ENCODE data around the gene PFDN6.
"Not testable (repeated sequence)": the region's sequence is repeated elsewhere in the genome, so short reads cannot be mapped to it uniquely, and the experiment has no call there.

Gene PFDN6

DNA sequence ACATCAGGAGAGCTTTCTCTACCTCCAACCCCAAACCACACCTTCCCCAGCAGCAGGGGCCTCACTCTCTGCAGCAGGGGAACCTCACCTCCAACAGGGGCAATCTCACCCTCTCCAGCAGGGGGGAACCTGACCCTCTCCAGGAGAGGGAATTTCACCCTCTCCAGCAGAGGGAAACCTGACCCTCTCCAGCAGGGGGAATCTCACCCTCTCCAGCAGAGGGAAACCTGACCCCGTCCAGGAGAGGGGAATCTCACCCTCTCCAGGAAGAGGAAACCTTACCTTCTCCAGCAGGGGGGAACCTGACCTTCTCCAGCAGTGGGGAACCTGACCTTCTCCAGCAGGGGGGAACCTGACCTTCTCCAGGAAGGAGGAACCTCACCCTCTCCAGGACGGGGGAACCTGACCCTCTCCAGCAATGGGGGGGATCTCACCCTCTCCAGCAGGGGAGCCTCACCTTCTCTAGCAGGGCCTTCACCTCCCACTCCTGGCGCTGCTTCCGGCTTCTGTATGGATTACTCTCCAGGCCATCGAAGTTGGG lies 9.4 kb upstream of the PFDN6 start:
- Histone ChIP-seq H3K27ac (no peak overlapping the region), H3K36me3 (peaks cover 11 to 76% (median 46%) of the 10 kb centered on the region in 3 donors), H3K27me3 (no peaks in the 10 kb centered on the region), H3K9me3 (no peaks in the 10 kb centered on the region), H3K4me3 (no peak overlapping the region), H3K4me1 (peaks cover 6 to 36% (median 25%) of the 10 kb centered on the region in 4 donors)
- DNase-seq, result no peak
- TF ChIP-seq, protein P1, sequence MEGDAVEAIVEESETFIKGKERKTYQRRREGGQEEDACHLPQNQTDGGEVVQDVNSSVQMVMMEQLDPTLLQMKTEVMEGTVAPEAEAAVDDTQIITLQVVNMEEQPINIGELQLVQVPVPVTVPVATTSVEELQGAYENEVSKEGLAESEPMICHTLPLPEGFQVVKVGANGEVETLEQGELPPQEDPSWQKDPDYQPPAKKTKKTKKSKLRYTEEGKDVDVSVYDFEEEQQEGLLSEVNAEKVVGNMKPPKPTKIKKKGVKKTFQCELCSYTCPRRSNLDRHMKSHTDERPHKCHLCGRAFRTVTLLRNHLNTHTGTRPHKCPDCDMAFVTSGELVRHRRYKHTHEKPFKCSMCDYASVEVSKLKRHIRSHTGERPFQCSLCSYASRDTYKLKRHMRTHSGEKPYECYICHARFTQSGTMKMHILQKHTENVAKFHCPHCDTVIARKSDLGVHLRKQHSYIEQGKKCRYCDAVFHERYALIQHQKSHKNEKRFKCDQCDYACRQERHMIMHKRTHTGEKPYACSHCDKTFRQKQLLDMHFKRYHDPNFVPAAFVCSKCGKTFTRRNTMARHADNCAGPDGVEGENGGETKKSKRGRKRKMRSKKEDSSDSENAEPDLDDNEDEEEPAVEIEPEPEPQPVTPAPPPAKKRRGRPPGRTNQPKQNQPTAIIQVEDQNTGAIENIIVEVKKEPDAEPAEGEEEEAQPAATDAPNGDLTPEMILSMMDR (IDR thresholded peaks at IDR 0.05), result peak; percentile 11 to 13
- intact Hi-C loops (cut with DNase I; ENCODE audit: low total_unique reads), result no loop called here

DNA sequence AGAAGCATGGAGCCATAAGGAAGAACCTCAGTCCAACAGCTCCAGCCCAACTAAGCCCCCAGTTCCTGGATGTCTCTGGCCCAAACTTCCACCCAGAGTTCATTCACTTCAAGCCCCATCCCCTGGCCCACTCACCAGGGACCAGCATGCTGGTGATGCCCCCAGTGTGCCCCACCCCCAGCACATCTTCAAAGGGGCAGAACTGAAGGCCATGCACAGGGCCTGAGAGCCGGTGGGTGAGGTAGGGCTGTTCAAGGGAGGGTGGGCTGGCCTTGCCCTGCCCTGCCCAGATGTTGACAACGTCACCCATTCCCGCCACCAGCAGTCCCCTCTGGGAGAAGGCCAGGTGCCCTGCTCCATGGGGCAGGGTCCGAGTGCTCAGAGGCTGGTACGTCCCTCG lies 8.9 kb upstream of the PFDN6 start:
- intact Hi-C loops (cut with DNase I; ENCODE audit: low total_unique reads), result no loop called here
- no peak for DNase-seq

DNA sequence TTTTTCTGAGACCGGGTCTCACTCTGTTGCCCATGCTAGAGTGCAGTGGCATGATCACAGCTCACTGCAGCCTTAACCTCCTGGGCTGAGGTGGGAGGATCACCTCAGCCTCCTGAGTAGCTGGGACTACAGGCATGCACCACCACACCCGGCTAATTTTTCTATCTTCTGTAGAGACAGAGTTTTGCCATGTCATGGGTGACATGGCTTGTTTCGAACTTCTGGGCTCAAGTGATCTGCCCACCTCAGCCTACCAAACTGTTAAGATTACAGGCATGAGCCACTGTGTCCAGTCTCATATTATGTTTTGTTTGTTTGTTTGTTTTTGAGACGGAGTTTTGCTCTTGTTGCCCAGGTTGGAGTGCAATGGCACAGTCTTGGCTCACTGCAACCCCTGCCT lies 4.2 kb upstream of the PFDN6 start:
- H3K4me3 ChIP-seq; H3K9me3 ChIP-seq; H3K27ac ChIP-seq; DNase-seq; H3K27me3 ChIP-seq; intact Hi-C loops (cut with DNase I; ENCODE audit: low total_unique reads): not testable (repeated sequence)
- H3K4me1 ChIP-seq, result peaks cover 4 to 20% (median 16%) of the 10 kb centered on the region in 4 donors
- peaks cover 19 to 68% (median 49%) of the 10 kb centered on the region in 3 donors for H3K36me3 ChIP-seq

More for the DNA sequence above, 8.9 kb upstream of the PFDN6 start:
- no peak overlapping the region for H3K27ac ChIP-seq
- peaks cover 6 to 76% (median 43%) of the 10 kb centered on the region in 3 donors for H3K36me3 ChIP-seq
- TF ChIP-seq, protein P1 (IDR thresholded peaks at IDR 0.05), result no peak
- no peaks in the 10 kb centered on the region for H3K27me3 ChIP-seq
- H3K4me3 ChIP-seq, result no peak overlapping the region
- H3K9me3 ChIP-seq, result no peaks in the 10 kb centered on the region
- H3K4me1 ChIP-seq, result peaks cover 6 to 31% (median 20%) of the 10 kb centered on the region in 4 donors

DNA sequence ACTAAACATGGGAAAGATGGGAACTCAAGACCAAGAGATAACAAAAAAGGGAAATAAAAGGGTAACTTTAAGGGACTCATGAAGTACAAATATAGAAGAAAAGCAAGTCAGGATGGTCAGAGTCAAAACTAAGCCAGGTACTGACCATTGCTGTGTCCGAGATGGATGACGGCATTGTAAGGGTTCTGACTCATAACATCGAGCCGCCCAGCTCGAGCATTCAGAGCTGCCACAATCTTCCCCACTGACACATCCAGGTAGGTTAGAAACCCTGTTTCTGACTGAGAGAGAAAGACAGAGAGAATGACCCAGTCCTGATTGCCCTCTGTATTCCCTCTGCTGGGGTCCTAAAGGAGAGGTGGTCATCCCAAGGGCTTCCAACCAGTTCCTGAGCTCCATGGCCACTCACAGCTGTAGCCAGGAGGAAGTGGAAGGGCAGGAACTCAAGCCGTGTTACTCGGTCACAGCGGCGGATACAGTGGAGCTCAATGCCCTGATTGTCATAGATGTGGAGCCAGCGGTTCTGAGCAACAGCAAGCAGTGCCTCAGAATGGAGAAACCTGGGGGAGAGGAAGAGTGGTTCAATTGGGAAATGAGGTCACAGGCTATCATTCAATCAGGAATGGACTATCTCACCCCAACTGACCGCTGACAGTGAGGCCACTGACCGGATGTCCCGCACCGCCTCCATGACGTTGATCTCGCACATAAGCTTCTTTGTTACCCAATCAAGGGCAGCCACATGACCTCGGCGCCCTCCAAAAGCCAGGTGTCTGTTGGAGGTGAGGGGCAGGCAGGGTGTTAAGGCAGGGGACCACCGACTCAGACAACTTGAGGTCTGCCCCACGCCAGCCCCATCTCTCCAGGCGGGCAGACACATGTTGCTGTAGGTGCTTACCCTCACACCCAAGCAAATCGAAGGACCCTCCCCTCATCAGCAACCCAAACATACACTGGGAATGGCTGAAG lies 2.2 kb upstream of the PFDN6 start:
- TF ChIP-seq, protein P1 (IDR thresholded peaks at IDR 0.05), result no peak
- intact Hi-C loops (cut with DNase I; ENCODE audit: low total_unique reads), result no loop called here
- no peak overlapping the region for H3K4me3 ChIP-seq

DNA sequence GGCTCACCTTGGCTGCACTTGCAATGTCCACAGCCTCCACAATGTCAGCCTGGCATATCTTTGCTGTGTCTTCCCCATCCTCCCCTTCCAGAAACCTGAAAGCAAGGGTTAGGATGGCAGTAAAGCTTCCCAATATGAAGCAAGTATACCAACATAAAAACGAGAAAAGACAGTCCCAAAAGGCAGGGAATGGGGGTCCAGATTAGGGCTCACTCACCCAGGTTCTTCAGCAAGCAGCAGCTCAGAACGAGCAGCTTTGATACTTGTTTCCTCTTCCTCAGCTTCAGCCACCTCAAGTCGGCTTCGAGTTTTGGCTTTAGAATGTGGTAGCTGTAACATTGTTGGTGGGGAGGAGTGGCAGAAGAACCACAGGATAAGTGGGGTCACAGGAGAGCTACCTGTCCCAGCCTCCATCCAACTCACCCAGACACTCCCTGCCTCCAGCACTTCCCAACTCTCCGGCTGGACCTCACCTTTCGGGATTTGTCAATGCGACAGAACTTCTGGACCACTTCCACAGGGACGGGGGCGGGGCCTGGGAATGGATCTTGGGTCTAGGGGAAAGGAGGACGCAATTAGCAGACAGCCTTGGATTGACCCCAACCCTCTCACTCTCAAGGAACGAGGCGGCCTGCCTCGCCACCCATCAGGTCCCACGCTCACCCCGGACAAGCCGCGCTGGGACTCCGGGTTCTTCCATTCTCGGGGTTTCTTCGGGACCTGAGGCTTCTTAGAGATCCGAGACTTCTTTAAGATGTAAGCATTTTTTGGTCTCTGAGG lies 1.1 kb upstream of the PFDN6 start:
- H3K36me3 ChIP-seq, result peaks cover 31 to 66% (median 54%) of the 10 kb centered on the region in 3 donors
- H3K4me3 ChIP-seq, result peak overlapping the region; percentile 73 to 79
- TF ChIP-seq, protein P1 (IDR thresholded peaks at IDR 0.05), result no peak
- H3K4me1 ChIP-seq, result peaks cover 4 to 25% (median 22%) of the 10 kb centered on the region in 4 donors
- peak overlapping the region; percentile 69 to 81 for H3K27ac ChIP-seq
- DNase-seq, result no peak
- no peaks in the 10 kb centered on the region for H3K27me3 ChIP-seq
- H3K9me3 ChIP-seq, result no peaks in the 10 kb centered on the region
- intact Hi-C loops (cut with DNase I; ENCODE audit: low total_unique reads), result no loop called here

More for the DNA sequence above, 2.2 kb upstream of the PFDN6 start:
- no peaks in the 10 kb centered on the region for H3K9me3 ChIP-seq
- H3K4me1 ChIP-seq, result peaks cover 4 to 25% (median 22%) of the 10 kb centered on the region in 4 donors
- DNase-seq, result no peak
- no peaks in the 10 kb centered on the region for H3K27me3 ChIP-seq
- H3K36me3 ChIP-seq, result peaks cover 26 to 65% (median 53%) of the 10 kb centered on the region in 3 donors
- no peak overlapping the region for H3K27ac ChIP-seq

Measured in tibial artery (tissue), 4 donors.